Measurements from ENCODE around the gene RAI1.

Gene RAI1

DNA sequence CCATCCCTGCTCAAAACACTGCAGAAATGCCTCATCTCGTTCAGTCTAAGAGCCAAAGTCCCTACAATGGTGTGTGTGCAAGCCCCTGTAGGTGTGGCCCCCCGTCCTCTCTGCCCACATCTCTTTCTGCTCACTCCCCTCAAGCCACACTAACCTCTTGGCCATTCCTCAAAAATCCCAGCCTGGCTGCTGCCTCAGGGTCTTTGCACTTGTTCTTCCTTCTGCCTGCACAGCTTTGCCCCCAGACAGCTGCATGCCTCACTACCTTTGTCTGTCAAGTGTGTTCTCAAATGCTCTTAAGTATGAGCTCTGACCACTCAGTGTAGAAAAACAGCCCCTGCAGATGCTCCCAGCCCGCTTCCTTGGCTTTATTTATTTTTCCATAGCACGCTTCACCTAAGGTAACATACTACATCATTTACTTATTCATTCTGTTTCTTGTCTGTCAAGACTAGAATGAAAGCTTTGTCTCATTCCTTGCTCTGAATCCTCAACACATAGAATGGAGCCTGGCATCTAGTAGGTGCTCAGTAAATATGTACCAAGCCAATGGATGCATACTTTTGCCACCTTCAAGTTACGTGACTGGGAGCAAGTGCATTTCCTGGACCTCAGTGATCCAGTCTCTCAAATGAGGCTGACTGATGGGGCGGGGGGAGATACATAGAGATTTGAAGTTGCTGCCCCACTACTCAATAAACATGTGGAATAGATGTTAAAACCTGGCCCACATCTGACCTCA is 38.1 kb downstream of the RAI1 start:
- DNase-seq: no peak

DNA sequence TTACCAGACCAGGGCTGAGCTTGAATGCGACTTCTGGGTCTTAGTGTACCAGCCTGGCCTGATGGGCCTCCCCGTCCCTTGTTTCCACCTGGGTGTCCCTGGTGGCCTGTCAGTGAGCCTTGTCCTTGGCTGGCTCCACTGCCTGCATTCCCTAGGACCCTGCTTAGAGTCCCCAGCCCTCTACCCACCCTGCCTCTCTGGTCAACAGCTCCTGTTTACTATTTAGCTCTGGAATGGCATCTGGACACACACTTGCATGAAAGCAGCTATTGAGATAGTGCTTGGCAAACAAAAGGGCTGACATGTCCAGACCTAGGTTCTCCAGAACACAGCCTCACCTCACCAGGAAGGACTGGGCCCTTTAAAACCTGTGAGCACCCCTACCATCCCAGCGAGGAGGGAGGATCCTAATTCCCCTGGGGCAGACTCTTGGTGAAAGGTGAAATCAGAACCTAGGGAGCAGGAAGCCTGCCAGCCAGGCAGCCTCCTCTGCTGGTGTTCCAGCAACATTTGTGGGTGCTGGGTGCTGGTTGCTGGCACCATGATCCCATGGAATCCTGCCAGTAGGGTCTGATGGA is 38.8 kb downstream of the RAI1 start:
- DNase-seq: no peak

DNA sequence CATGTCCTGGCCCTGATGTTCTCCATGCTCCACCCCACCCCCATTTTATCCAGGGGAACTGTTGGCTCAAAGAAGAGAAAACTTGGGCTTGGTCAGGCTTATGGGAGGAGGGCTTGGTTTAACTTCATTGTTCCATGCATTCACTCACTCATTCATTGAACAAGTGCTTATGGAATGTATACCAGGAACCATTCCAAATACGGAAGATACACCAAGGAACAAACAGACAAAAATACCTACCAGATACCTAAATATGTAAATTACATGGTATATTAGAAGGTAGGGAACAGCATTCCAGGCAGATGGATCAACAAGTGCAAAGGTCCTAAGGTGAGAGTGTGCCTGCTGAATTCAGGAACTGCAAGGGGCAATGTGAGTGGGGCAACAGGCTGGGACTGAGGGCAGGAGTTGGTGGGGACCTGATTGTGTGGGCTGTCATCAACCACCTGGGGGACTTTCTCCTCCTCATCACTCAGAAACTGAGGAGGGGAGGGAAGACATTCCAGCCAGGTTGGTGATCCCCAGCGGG is 39.9 kb downstream of the RAI1 start:
- DNase-seq: no peak

DNA sequence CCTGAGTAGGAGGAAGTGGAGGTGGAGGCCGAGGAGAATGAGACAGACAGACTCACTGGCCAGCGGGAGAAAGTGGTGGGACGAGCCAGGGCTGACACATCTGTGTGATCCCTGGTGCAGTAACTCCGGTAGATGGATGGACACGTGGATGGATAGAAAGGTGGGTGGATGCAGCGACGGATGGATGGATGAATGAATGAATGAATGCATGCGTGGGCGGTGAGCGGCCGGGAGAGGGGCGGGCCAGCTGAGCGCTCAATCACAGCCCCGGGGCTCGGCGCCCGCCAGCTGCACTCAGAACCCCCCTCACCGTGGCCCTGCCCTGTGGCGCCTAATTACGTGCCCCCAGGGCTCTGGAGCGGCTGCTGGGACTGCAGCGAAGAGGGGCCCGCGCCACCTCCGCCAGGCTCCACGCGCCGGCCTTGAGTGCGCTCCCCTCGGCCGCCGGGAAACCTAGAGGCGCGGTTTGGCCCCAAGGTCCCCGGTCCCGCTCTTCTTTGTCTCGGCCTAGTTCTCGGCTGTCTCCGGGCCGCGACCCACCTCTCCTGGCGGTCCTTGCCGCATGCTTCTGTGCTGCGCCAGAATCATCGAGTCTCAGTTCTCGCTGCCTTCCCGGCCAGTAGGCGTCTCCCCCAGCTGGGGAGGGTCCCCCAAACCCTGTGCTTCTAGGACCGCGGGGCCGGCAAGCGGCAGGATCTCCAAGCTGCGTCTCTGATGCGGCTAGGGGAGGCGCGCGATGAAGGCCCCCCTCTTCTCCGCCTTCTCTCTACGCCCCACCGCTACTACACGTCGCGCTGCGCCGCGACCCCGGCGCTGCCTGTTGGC is 41.0 kb downstream of the RAI1 start:
- DNase-seq: peak; percentile 79

DNA sequence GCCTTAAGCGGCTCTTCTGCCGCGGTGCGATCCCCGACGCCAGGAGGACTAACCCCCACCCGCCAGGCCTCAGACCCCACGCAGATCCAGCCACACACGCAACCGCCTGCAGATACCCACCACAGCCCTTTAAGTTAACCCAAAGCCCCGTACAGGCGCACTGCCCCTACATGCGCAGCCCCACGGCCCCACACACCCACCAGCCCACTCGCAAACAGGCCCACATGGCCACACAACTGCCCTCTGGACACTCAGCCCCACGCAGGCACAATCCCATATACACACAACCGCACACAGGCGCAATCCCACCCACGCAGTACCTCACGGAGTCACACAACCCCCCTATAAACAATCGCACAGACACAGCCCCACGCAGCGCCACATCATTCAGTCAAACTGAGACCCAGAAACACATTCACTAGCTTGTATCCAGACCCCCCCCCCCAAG is 41.7 kb downstream of the RAI1 start:
- DNase-seq: no peak

DNA sequence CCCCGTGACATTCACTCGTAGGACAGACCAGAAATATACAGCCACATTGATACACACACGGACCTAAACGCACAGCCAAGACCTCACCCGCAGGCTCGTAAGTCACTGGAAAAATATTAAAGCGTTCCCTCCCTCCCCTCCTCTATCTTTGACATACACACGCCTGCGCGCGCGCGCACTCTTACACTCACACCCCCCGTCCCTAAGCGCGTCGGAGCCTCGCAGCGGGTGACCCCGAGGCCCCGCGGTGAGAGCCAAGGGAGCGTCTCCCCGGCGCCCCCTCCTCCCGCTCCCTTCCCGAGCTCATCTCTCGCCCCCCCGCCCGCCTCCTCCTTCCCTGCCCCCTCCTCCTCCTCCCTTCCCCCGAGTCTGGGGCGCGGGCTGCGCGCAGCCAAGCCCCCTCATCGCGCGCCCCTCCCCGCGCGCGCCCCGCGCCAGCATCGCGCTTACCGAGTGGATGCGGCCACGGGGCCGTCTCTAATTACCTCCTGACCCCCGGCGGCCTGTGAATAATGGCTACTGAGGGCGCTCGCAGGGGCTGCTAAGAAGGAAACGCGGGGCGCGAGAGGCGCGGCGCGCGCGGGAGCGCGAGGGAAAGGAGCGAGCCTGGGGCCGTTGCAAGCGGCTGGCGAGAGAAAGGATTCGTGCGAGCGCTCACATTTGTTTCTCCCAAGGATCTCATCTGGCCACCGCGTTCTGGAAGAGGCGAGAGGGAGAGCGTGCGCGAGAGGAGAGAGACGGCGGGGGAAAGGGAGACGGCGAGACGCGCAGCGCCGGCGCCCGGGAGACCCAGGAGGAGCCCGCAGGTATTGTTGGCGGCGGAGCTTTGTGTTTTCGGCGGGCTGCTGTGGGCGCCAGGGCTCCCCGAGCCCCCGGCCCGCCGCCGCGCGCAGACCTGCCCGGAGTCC is 42.4 kb downstream of the RAI1 start:
- peak; percentile 75 for DNase-seq

DNA sequence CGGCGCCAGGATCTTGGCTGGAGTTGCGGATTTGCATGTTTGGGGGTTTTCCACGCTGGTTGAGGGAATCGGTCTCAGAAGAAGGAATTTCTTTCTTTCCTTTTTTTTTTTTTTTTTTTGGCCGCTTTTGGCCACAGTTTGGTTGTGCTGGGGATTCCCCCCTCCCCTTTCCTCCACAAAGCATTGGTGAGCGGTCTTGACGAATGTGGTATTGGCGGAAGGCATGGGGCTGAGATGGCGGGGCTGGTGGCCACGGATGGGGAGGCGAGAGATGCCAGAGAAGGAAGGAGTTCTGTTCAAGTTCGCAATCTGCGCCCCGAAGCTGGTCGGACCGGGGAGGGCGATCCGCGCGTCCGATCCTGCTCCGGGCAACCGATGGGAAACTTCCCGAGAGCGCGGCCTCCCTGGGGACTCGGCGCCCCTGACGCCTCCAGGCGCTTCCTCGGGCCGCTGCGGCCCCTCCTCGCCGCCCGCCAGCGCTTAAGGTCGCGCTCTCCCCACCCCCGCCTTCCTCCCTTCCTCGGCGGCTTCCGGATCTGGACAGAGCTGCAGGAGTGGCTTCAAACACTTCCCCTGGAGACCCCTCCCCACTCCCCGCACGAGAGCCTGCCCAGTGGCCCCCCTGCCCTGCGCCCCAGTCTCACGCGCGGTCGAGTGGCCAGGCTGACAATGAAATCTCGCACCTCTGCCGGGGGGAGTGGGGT is 43.2 kb downstream of the RAI1 start:
- peak; percentile 77 for DNase-seq

DNA sequence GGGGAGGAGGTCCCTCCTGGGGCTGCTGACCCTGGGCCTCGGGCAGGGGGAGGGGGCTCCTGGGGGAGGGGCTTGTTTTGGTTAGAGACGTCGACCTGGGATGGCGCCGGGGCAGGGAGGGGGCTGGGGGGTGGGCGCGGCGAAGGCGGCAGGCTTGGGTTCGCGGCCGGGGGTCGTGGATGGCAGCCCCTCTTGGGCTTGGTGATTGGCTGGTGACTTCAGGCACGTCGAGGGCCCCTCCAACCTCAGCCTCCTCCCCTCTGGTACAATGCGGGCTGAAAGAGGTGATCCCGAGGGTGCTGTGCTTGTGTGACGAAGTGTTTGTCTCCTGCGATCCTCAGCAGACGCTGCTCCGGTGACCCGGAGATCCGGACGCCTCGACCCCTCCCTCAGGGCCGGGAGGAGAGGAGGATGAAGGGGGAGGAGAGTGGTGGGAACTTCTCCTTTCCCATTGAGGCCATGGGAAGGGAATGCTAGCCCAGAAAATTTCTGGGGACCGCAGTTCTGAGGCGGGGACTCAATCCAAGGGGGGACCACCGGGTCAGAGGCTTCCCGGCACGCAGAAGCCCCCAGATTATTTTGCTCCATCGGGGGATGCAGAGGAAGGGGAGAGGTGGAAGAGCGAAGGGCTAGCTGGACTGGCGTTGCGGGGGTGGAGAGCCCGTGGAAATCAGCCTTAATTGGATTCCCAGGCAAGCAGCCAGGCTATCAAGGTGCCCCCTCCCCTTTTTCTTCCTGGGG is 43.9 kb downstream of the RAI1 start:
- no peak for DNase-seq

DNA sequence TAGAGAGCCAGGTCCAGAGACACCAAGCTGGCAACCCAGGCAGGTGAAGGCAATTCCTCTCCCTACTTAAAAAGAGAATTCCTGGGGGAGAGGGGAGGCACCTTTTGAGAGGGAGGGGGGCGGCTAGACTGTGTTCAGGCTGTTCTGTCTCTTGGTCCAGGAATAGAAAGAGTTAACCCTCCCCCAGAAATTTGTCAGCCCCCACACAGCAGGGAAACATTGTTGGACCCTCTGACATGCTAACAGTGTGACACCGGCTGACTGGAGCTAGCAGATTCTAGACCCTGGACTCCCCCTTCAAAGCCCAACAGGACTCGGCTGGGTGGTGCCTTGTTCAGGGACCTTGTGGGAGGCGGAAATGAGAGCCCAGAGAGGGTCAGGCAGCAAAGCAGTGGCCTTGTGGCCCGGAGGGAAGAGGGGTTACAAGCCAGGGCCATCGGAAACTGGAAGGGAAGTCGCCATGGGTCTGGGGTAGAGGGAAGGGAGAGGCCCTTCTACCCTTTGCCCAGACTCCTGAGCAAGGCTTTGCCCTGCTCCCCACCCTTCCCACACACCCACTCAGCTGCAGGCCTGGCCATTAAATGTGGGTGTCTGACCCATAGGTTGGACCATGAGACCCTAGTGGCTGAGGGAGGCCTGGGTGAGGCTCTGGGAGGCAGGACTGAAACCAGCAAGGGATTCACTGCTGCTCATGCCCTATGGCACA is 44.6 kb downstream of the RAI1 start:
- no peak for DNase-seq

DNA sequence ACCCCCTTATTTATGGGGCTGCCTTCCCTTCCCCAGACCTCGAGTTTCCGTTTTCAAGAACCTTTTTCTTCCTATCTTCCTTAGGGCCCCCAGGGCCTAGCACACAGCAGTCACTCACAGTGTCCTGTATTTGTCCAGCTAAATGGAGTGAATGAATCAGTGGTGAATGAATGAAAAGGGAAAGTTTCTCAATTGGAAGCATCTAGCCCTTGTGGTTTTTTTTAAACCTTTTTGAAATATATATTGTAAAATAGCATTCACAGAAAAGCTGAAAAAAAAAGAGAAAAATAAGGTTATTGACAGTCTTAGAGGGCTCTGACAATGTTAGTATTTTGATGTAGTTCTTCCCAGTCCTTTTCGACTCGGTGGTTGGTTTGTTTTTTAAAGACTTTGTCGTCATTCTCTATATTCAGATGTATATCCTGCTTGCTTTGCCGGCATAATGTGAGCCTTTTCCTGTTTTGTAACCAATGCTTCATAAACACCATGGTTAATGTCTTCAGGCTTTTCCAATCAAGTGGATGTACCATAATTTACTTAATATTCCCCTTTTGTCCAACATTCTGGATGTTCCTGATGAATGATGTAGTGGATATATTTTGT is 45.3 kb downstream of the RAI1 start:
- DNase-seq: no peak

DNA sequence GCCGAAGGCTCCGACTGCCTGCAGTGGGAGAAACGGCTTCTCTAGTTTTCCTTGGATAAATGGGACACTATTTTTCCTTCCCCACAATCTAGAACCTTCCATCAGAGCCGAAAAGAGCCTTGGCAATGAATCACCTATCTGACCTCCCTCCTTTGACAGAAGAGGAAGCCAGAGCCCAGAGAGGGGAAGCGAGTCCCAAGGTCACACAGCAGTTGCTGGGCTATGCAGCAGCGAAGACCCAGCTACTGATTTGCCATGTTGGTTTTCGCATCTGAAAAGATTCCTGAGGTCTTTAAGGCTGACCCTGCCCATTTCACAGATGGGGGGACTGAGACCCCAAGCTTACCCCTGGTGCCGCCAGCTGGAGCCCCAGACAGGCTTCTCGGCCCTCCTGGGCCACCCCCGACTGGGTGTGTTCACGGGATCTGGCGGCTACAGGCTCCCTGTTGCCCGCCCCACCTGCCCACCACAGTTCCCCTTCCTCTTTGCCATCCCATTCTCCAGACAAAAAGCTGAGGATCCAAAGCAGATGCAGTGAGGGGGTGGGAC is 45.9 kb downstream of the RAI1 start:
- DNase-seq: no peak

DNA sequence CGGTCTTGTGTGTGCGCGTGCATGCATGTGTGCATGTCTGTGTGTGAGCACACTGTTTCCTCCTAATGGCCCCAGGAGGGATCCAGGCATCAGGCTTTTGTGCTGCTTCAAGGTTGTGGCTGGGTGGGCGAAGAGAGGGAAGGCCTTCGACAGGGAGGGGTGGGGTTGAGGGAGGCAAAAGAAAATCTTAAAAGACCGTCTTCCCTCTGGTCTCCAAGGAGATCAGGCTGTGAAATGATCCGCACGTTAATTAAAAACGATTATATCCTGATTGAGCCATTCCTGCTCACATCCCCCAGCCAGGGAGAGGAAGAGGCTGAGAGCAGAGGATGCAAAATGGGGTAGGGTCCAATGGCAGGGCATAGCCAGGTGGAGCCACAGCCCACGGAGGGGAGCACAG is 46.9 kb downstream of the RAI1 start:
- DNase-seq: no peak

DNA sequence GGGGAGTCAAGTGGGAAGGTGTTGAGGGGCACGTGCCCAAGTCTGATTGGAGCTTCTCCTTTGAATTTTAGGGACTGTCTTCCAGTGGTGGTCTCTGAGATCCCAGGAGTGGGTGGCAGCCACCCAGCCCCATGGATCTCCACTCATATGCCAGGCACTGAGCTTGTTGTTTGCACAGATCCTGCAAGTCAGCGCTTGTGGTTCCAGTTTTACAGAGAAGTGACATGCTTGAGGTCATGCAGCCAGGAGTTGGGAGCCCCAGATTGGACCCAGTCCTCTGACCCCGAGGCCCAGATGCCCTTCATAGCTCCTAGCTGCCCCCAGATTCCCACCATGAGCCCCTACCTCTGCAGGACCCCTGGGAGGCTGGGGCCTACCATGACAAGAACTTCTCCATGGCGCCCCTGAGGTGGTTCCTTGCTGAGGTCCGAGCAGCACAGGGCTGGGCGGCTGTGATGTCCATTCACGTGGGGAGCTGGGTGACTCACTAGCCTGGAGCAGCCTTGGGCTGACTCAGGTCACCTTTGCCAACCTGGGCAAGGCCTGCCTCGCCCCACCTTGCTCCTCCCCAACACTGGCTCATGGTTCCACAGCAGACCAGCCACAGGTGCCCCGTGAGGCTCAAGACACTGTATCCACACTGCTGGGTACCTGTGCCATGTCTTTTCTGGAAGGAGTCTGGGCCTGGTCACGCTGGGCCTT is 47.4 kb downstream of the RAI1 start:
- DNase-seq: no peak

DNA sequence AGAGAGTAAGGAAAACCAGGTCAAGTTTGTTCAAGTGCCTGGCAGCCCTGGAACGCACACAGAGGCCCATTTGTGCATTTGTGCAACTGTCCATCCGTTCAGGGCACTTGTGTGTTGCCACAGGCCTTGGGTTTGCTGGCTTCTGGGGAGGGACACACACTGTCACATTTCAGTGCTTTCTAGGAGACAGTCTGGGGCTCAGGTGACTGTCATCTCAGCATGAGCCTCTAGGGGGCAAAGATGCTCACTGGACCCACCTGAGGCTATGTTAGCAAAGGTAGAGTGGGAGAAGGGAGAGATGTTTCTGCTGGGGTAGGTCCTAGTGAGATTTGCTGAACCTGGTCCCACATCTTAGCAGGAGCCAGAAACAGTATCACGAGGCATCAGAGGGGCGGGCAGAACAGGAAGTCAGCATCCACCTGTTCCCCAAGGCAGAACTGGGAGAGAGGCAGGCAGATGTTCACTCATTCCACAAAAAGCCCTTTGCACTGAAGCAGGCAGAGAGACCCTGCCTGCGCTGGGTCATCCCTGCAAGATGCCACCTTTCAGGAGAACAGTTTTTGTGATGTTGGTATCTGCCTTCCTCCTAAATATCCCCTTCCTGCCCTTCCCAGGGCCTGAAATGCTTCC is 48.5 kb downstream of the RAI1 start:
- no peak for DNase-seq

DNA sequence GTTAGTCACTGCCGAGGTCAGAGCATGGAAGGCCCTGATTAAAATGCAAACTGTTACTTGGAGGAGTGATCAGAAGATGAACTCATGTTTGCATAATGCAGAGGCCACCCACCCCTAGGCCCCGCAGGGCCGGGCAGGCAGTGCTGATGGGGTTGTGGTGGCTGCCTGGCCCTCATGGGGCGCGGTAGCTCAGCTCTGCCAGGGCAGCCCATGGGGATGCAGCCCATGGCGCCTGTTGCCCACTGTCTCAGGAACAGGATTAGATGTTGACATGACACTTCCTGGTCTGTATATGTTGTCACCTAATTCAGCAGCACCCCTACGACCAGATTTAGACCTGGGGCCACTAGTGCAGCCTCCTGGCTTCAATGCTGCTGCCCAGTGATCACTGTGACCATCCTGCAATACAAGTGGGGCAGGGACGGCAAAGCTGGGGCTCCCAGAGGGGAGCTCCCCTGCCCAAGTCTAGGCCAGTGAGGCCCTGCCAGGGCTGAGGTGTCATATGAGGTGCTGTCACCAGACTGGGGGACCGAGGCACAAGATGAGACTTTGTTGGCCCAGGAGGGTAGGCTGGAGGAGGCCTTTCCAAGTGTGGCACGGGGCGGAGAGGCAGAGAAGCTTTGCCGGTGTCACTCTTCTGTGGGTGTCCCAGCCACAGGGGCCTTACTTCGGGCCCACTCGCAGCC is 49.1 kb downstream of the RAI1 start:
- no peak for DNase-seq

DNA sequence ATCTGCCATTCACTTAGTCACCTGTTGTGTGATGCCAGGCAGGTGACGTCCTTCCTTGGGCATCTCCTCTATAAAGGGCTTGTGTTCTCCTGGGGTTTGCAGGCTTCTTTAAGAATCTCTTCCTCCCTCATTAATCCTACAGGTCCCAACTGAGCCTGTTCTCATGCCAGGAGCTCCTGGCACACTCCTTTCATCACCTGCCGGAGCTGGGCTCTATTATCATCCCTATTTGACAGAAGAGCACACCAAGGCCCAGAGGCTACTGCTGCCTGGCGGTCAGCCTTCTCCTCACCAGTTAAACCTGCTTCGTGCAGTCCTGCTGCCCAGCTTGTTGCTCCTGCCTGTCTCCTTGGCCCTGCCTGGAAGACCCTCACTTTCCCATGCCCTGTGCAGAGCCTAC is 51.2 kb downstream of the RAI1 start:
- DNase-seq: no peak

DNA sequence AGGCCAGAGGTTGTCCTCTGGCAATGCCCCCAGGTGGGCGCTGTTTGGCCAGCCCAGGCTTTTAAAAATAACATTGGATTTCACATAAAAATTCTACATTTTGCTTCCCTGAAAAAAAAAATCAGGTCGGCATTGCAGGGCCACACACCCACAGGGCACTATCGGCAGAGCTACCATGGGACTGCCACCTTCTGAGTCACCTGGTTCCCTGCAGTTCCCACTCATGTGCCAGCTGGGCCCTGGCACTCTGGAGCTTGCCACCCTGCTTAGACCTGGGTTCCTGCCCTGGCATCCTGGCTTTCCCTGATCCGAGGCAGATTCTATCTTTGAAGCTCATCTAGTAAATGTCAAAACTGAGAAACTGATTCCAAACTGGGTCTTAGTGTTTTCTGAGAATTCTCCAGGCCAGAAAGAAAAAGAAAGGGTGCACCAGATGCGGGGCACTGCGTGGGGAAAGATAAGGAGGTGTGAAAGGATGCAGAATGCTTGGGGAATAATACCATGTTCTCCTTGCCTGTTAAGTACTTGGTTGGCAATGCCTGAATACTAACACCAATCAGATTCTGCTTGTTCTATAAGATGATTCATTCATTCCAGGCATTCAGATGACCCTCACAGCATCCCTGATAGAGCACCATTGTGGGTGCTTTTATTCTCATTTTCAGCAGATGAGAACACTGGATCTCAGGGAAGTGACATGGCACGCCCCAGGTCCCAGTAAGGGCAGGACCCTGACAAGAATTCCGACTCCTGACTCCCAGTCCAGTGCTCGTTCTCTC is 51.8 kb downstream of the RAI1 start:
- DNase-seq: no peak

Data from left hindlimb (tissue), 1 donor.